ENCODE data around the gene SSUH2. TPM values are rescaled to one million over a fixed set of nuclear protein-coding genes. Genes with fewer than 3 reads are reported as not detected.

Gene SSUH2
- total and polyA plus RNA-seq, 2 experiments from 2014 or later = 0.73 to 2.3 TPM

DNA sequence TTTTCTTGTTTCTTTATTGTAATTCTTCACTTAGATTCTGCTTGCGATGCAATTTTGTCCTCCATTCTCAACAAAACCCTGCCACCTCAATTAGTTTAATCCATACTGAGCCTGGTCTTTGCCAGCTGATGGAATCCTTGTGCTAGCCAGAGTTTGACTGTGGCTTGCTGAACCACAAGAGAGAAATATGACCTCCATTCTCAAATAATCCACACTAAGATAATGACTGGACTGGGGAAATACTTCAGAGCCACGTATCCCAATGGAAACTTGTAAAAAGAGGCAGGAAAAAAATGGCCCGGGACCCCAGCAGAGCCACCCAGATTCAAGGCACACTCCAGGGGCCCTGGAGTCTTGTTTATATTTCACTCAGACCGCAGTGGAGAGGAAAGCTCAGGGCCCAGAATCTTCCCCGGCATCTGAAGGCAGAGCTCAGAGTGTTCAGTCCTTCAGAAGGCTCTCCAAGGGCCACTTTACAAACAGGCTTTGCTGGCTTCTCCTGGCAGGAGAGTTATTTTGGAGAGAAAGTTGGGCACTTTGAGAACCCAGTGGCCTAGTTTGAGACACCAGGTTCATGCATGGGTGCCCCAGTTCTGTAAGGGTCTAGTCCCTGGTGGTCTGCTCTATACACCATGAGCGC is 62.7 kb downstream of the SSUH2 start:
- H3K9me2 ChIP-seq (ENCODE audit: insufficient read depth) = no peaks in the 10 kb centered on the region
- no peak overlapping the region for H3K27ac Mint-ChIP-seq
- H3F3A ChIP-seq (replicated peaks; ENCODE audit: low read depth) = no peaks in the 10 kb centered on the region
- H2AFZ ChIP-seq = no peak overlapping the region
- no peak overlapping the region for H3K4me3 Mint-ChIP-seq
- H3K4me1 Mint-ChIP-seq = peaks cover 7% of the 10 kb centered on the region; the same call in 1 of the 3 replicates
- H3K27me3 ChIP-seq (ENCODE audit: insufficient read depth) = no peaks in the 10 kb centered on the region
- ATAC-seq = no peak
- H3K36me3 Mint-ChIP-seq (ENCODE audit: low read depth) = no peaks in the 10 kb centered on the region
- no peaks in the 10 kb centered on the region for H3K9me3 Mint-ChIP-seq
- DNase-seq (ENCODE audit: low spot score) = no peak
- H3K4me2 ChIP-seq = no peak overlapping the region
- H3K4me3 ChIP-seq = no peak overlapping the region
- no peaks in the 10 kb centered on the region for H4K20me1 ChIP-seq (replicated peaks; ENCODE audit: insufficient read depth)
- H3K36me3 ChIP-seq (ENCODE audit: insufficient read depth) = no peaks in the 10 kb centered on the region
- no peaks in the 10 kb centered on the region for H3K79me2 ChIP-seq (replicated peaks; ENCODE audit: insufficient read depth)
- H3K27ac ChIP-seq (ENCODE audit: low read depth) = no peak overlapping the region
- H3K4me1 ChIP-seq (ENCODE audit: insufficient read depth) = peaks cover 6% of the 10 kb centered on the region; the same call in 1 of the 2 replicates
- H3K27me3 Mint-ChIP-seq (ENCODE audit: insufficient read depth, low read depth, poor library complexity) = peaks cover 1% of the 10 kb centered on the region
- TF ChIP-seq ZNF114 (CRISPR knock-in tag; IDR thresholded peaks at IDR 0.05) = no peak
- TF ChIP-seq CREB1 (CRISPR knock-in tag; IDR thresholded peaks at IDR 0.05; ENCODE audit: low read depth) = no peak
- TF ChIP-seq, protein P1, sequence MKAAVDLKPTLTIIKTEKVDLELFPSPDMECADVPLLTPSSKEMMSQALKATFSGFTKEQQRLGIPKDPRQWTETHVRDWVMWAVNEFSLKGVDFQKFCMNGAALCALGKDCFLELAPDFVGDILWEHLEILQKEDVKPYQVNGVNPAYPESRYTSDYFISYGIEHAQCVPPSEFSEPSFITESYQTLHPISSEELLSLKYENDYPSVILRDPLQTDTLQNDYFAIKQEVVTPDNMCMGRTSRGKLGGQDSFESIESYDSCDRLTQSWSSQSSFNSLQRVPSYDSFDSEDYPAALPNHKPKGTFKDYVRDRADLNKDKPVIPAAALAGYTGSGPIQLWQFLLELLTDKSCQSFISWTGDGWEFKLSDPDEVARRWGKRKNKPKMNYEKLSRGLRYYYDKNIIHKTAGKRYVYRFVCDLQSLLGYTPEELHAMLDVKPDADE (IDR thresholded peaks at IDR 0.05) = no peak
- TF ChIP-seq NANOG (IDR thresholded peaks at IDR 0.05; ENCODE audit: borderline replicate concordance) = no peak
- no peak for TF ChIP-seq ZNF331 (CRISPR knock-in tag; IDR thresholded peaks at IDR 0.05; ENCODE audit: low read depth)
- no peak for TF ChIP-seq JUNB (IDR thresholded peaks at IDR 0.05; ENCODE audit: unreplicated experiment)
- TF ChIP-seq STAT1 (IDR thresholded peaks at IDR 0.05; ENCODE audit: unreplicated experiment) = no peak
- TF ChIP-seq EZH2 (IDR thresholded peaks at IDR 0.05; ENCODE audit: low read depth, unreplicated experiment) = no peak
- TF ChIP-seq, protein P2, sequence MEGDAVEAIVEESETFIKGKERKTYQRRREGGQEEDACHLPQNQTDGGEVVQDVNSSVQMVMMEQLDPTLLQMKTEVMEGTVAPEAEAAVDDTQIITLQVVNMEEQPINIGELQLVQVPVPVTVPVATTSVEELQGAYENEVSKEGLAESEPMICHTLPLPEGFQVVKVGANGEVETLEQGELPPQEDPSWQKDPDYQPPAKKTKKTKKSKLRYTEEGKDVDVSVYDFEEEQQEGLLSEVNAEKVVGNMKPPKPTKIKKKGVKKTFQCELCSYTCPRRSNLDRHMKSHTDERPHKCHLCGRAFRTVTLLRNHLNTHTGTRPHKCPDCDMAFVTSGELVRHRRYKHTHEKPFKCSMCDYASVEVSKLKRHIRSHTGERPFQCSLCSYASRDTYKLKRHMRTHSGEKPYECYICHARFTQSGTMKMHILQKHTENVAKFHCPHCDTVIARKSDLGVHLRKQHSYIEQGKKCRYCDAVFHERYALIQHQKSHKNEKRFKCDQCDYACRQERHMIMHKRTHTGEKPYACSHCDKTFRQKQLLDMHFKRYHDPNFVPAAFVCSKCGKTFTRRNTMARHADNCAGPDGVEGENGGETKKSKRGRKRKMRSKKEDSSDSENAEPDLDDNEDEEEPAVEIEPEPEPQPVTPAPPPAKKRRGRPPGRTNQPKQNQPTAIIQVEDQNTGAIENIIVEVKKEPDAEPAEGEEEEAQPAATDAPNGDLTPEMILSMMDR (conservative IDR thresholded peaks at IDR 0.05; ENCODE audit: low read depth in 2 of 2) = no peak
- no peak for TF ChIP-seq POLR2AphosphoS5 (IDR thresholded peaks at IDR 0.05; ENCODE audit: low read depth)
- TF ChIP-seq EZH2phosphoT487 (IDR thresholded peaks at IDR 0.05; ENCODE audit: unreplicated experiment) = no peak
- TF ChIP-seq, protein P3, sequence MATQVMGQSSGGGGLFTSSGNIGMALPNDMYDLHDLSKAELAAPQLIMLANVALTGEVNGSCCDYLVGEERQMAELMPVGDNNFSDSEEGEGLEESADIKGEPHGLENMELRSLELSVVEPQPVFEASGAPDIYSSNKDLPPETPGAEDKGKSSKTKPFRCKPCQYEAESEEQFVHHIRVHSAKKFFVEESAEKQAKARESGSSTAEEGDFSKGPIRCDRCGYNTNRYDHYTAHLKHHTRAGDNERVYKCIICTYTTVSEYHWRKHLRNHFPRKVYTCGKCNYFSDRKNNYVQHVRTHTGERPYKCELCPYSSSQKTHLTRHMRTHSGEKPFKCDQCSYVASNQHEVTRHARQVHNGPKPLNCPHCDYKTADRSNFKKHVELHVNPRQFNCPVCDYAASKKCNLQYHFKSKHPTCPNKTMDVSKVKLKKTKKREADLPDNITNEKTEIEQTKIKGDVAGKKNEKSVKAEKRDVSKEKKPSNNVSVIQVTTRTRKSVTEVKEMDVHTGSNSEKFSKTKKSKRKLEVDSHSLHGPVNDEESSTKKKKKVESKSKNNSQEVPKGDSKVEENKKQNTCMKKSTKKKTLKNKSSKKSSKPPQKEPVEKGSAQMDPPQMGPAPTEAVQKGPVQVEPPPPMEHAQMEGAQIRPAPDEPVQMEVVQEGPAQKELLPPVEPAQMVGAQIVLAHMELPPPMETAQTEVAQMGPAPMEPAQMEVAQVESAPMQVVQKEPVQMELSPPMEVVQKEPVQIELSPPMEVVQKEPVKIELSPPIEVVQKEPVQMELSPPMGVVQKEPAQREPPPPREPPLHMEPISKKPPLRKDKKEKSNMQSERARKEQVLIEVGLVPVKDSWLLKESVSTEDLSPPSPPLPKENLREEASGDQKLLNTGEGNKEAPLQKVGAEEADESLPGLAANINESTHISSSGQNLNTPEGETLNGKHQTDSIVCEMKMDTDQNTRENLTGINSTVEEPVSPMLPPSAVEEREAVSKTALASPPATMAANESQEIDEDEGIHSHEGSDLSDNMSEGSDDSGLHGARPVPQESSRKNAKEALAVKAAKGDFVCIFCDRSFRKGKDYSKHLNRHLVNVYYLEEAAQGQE (IDR thresholded peaks at IDR 0.05; ENCODE audit: unreplicated experiment) = no peak
- TF ChIP-seq, protein P4, sequence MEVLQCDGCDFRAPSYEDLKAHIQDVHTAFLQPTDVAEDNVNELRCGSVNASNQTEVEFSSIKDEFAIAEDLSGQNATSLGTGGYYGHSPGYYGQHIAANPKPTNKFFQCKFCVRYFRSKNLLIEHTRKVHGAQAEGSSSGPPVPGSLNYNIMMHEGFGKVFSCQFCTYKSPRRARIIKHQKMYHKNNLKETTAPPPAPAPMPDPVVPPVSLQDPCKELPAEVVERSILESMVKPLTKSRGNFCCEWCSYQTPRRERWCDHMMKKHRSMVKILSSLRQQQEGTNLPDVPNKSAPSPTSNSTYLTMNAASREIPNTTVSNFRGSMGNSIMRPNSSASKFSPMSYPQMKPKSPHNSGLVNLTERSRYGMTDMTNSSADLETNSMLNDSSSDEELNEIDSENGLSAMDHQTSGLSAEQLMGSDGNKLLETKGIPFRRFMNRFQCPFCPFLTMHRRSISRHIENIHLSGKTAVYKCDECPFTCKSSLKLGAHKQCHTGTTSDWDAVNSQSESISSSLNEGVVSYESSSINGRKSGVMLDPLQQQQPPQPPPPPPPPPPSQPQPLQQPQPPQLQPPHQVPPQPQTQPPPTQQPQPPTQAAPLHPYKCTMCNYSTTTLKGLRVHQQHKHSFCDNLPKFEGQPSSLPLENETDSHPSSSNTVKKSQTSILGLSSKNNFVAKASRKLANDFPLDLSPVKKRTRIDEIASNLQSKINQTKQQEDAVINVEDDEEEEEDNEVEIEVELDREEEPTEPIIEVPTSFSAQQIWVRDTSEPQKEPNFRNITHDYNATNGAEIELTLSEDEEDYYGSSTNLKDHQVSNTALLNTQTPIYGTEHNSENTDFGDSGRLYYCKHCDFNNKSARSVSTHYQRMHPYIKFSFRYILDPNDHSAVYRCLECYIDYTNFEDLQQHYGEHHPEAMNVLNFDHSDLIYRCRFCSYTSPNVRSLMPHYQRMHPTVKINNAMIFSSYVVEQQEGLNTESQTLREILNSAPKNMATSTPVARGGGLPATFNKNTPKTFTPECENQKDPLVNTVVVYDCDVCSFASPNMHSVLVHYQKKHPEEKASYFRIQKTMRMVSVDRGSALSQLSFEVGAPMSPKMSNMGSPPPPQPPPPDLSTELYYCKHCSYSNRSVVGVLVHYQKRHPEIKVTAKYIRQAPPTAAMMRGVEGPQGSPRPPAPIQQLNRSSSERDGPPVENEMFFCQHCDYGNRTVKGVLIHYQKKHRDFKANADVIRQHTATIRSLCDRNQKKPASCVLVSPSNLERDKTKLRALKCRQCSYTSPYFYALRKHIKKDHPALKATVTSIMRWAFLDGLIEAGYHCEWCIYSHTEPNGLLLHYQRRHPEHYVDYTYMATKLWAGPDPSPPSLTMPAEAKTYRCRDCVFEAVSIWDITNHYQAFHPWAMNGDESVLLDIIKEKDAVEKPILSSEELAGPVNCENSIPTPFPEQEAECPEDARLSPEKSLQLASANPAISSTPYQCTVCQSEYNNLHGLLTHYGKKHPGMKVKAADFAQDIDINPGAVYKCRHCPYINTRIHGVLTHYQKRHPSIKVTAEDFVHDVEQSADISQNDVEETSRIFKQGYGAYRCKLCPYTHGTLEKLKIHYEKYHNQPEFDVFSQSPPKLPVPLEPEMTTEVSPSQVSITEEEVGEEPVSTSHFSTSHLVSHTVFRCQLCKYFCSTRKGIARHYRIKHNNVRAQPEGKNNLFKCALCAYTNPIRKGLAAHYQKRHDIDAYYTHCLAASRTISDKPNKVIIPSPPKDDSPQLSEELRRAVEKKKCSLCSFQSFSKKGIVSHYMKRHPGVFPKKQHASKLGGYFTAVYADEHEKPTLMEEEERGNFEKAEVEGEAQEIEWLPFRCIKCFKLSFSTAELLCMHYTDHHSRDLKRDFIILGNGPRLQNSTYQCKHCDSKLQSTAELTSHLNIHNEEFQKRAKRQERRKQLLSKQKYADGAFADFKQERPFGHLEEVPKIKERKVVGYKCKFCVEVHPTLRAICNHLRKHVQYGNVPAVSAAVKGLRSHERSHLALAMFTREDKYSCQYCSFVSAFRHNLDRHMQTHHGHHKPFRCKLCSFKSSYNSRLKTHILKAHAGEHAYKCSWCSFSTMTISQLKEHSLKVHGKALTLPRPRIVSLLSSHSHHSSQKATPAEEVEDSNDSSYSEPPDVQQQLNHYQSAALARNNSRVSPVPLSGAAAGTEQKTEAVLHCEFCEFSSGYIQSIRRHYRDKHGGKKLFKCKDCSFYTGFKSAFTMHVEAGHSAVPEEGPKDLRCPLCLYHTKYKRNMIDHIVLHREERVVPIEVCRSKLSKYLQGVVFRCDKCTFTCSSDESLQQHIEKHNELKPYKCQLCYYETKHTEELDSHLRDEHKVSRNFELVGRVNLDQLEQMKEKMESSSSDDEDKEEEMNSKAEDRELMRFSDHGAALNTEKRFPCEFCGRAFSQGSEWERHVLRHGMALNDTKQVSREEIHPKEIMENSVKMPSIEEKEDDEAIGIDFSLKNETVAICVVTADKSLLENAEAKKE (CRISPR knock-in tag; IDR thresholded peaks at IDR 0.05) = no peak
